H1 (cell line): Measurements from ENCODE around the gene ABCD1.

ENCODE experiments used
- CEBPB ChIP-seq: IDR thresholded peaks from 2 replicates; pipeline ENCODE4 v1.6.1; 2012; ENCODE audit warnings: low read depth, low read length
- CHD2 ChIP-seq: IDR thresholded peaks from 2 replicates; pipeline ENCODE4 v1.6.1; 2012; ENCODE audit warnings: low read length, improper control_type of control experiment
- CTCF ChIP-seq, 3 experiments: IDR thresholded peaks; 1 replicate in 2 of 3; 2 replicates in 1 of 3; pipeline versions ENCODE4 v1.5.1 to v1.6.1; 2011; ENCODE audit warnings: low read length in 3 of 3, mild to moderate bottlenecking in 3 of 3, inconsistent platforms in 2 of 3, low read depth in 1 of 3, moderate library complexity in 1 of 3; ENCODE audit not compliant: insufficient read depth in 1 of 3; ENCODE audit errors: control extremely low read depth in 1 of 3
- EZH2 ChIP-seq: fragments of 200-600 bp; sonication (generic); IDR thresholded peaks from 2 replicates; pipeline ENCODE4 v1.7.1; 2012; ENCODE audit warnings: low read depth, mild to moderate bottlenecking, moderate library complexity, low read length, inconsistent platforms; ENCODE audit not compliant: severe bottlenecking
- KDM1A ChIP-seq: fragments of 200-600, 300-600 bp; sonication (generic); IDR thresholded peaks from 2 replicates; pipeline ENCODE4 v1.7.1; 2016; ENCODE audit warnings: mild to moderate bottlenecking, low read length, borderline replicate concordance
- NRF1 ChIP-seq: IDR thresholded peaks from 2 replicates; pipeline ENCODE4 v1.6.1; 2011; ENCODE audit warnings: mild to moderate bottlenecking, low read depth, low read length, improper control_type of control experiment
- POLR2A ChIP-seq, 2 experiments: IDR thresholded peaks; 1 replicate in 1 of 2; 2 replicates in 1 of 2; pipeline ENCODE4 v1.6.1; 2011; ENCODE audit warnings: low read depth in 2 of 2, low read length in 2 of 2, mild to moderate bottlenecking in 2 of 2; ENCODE audit errors: control extremely low read depth in 1 of 2
- SIN3A ChIP-seq, 2 experiments: IDR thresholded peaks in 1 of 2; conservative IDR thresholded peaks in 1 of 2; 2 replicates each; pipeline ENCODE4 v1.6.1; 2011 to 2012; ENCODE audit warnings: low read length in 2 of 2, improper control_type of control experiment in 1 of 2, low read depth in 1 of 2, mild to moderate bottlenecking in 1 of 2

- TF ChIP-seq POLR2A (IDR thresholded peaks at IDR 0.05; ENCODE audit: control extremely low read depth in 1 of 2, low read depth in 2 of 2, low read length in 2 of 2): no peak
- peak in 2 of 3 experiments; percentile 43 to 64; a peak in 3 of 4 replicates for TF ChIP-seq CTCF (IDR thresholded peaks at IDR 0.05; ENCODE audit: control extremely low read depth in 1 of 3, insufficient read depth in 1 of 3, low read depth in 1 of 3, low read length in 3 of 3)
- no peak for TF ChIP-seq KDM1A
- TF ChIP-seq CHD2: no peak
- TF ChIP-seq CEBPB: no peak
- TF ChIP-seq NRF1: no peak
- TF ChIP-seq EZH2: no peak
- no peak for TF ChIP-seq SIN3A (conservative IDR thresholded peaks at IDR 0.05 in 1 of 2, IDR thresholded peaks at IDR 0.05 in 1 of 2; ENCODE audit: low read depth in 1 of 2, low read length in 2 of 2)
Measured at GRCh38 chrX:153782313-153782712, 57.7 kb downstream of the ABCD1 start.
